Measurements from ENCODE around the gene ACTN2.

GRCh38 chr1:236659792-236660587 lies 26.3 kb upstream of the ACTN2 start:
- TF ChIP-seq CTCF (IDR thresholded peaks at IDR 0.05) (no peak), POLR2AphosphoS5 (IDR thresholded peaks at IDR 0.05) (no peak), POLR2A (IDR thresholded peaks at IDR 0.05) (no peak)
